ENCODE data around the gene SEMA5A. TPM values are rescaled to one million over a fixed set of nuclear protein-coding genes. Genes with fewer than 3 reads are reported as not detected.

The SEMA5A gene
- total and polyA plus RNA-seq, 2 of the 13 experiments (the other 11 are each of a cell fraction or from before 2014, with no cell fraction given), result 0.01 TPM; not detected in 1

DNA sequence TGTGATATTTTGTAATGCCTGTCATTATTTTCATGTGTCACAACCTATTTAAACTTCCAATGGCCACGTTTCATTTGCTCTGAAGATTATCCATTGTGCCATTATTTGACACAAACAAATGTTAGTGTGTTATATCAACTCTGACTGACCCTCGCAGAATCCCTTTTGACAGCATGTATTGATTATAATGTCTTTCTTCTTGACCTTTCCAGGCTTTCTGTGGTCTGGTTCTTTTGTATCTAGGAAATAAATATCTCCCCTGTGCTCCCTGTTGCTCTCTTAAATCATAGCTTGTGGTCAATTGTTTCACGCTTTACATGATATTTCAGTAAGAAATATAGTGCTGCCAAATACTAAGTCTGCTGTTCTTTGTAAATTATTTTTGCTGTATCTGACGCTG is 442.6 kb downstream of the SEMA5A start (continued):
- no peak for TF ChIP-seq REL (CRISPR knock-in tag; conservative IDR thresholded peaks at IDR 0.05)
- TF ChIP-seq ZNF841 (CRISPR knock-in tag; IDR thresholded peaks at IDR 0.05; ENCODE audit: borderline replicate concordance), result no peak
- TF ChIP-seq RARG (CRISPR knock-in tag; IDR thresholded peaks at IDR 0.05; ENCODE audit: low read depth), result no peak
- TF ChIP-seq, protein P1, sequence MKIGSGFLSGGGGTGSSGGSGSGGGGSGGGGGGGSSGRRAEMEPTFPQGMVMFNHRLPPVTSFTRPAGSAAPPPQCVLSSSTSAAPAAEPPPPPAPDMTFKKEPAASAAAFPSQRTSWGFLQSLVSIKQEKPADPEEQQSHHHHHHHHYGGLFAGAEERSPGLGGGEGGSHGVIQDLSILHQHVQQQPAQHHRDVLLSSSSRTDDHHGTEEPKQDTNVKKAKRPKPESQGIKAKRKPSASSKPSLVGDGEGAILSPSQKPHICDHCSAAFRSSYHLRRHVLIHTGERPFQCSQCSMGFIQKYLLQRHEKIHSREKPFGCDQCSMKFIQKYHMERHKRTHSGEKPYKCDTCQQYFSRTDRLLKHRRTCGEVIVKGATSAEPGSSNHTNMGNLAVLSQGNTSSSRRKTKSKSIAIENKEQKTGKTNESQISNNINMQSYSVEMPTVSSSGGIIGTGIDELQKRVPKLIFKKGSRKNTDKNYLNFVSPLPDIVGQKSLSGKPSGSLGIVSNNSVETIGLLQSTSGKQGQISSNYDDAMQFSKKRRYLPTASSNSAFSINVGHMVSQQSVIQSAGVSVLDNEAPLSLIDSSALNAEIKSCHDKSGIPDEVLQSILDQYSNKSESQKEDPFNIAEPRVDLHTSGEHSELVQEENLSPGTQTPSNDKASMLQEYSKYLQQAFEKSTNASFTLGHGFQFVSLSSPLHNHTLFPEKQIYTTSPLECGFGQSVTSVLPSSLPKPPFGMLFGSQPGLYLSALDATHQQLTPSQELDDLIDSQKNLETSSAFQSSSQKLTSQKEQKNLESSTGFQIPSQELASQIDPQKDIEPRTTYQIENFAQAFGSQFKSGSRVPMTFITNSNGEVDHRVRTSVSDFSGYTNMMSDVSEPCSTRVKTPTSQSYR (CRISPR knock-in tag; IDR thresholded peaks at IDR 0.05; ENCODE audit: borderline replicate concordance), result no peak

DNA sequence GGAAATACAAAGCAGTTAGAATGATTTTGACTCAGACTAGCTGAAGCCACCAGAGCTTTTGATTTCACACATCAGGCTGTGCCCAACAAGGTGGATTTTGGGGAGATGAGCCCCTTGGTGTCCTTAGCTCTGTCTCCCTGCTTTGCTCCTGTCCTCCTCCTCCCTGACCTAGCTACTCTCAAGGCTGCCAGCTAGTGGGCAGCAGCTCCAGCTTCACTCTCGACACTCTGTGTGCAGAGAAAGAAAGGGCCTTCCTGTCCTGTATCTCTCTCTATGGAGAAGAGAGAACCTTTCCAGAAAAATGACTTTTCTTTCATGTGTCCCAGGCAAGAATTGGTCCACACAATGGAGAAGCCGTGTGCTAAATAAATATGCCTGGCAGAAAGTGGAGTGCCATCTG is 446.2 kb downstream of the SEMA5A start:
- WGBS (ENCODE audit: low lambda C conversion rate), result 0% methylated on average over 2 of the region's 2 CpGs
- Histone ChIP-seq H3K9ac (ENCODE audit: insufficient read depth, low read depth, low read length) (no peak overlapping the region), H3K27me3 (ENCODE audit: control insufficient read depth in 1 of 2, insufficient read depth in 2 of 2, low read length in 2 of 2) (no peaks in the 10 kb centered on the region), H3K4me3 (replicated peaks in 1 of 3; ENCODE audit: insufficient read depth in 1 of 3, low read depth in 2 of 3, low read length in 3 of 3) (no peak overlapping the region), H4K20me1 (ENCODE audit: insufficient read depth, low read length) (no peaks in the 10 kb centered on the region), H3K27ac (ENCODE audit: extremely low read length, insufficient read depth, low read length) (no peak overlapping the region), H3K4me1 (ENCODE audit: insufficient read depth, low read length) (no peaks in the 10 kb centered on the region), H3K79me2 (ENCODE audit: insufficient read depth, low read length) (no peaks in the 10 kb centered on the region), H3K9me3 (ENCODE audit: low read length) (peaks cover 59% of the 10 kb centered on the region), H2AFZ (ENCODE audit: low read length) (no peak overlapping the region), H3K4me2 (ENCODE audit: low read depth, low read length) (no peak overlapping the region), H3K36me3 (replicated peaks in 1 of 2; ENCODE audit: control insufficient read depth in 1 of 2, insufficient read depth in 2 of 2, low read length in 2 of 2) (no peaks in the 10 kb centered on the region)
- DNase-seq (ENCODE audit: low spot score), result no peak
- in situ Hi-C loops (cut with HindIII; ENCODE audit: extremely low pct_ligation_motif_present, low pct_unique_long_range_greater_than_20kb) (no loop called here), intact Hi-C loops (cut with micrococcal nuclease; ENCODE audit: unreplicated experiment) (no loop called here)
- no TSS peak for BruUV-seq (replicated peaks)
- no peak for FAIRE-seq
- no peak for ATAC-seq
- POLR2A ChIA-PET, result no interaction called here
- CTCF ChIA-PET (ENCODE audit: low intra/inter-chr PET ratio, low total read pairs), result no interaction called here
- TF ChIP-seq JUND (CRISPR knock-in tag; IDR thresholded peaks at IDR 0.05) (no peak), ADNP (CRISPR knock-in tag; IDR thresholded peaks at IDR 0.05) (no peak), ZZZ3 (CRISPR knock-in tag; IDR thresholded peaks at IDR 0.05; ENCODE audit: borderline replicate concordance) (no peak), SALL2 (CRISPR knock-in tag; IDR thresholded peaks at IDR 0.05) (no peak), HNRNPLL (IDR thresholded peaks at IDR 0.05; ENCODE audit: low read depth, low read length, poor library complexity, severe bottlenecking) (no peak), GFI1 (CRISPR knock-in tag; IDR thresholded peaks at IDR 0.05; ENCODE audit: borderline replicate concordance) (no peak), CAMTA2 (CRISPR knock-in tag; IDR thresholded peaks at IDR 0.05; ENCODE audit: borderline replicate concordance) (no peak), NCOA2 (CRISPR knock-in tag; IDR thresholded peaks at IDR 0.05) (no peak), DMAP1 (CRISPR knock-in tag; IDR thresholded peaks at IDR 0.05) (no peak), ZNF556 (CRISPR knock-in tag; IDR thresholded peaks at IDR 0.05; ENCODE audit: borderline replicate concordance) (no peak), SIX4 (CRISPR knock-in tag; IDR thresholded peaks at IDR 0.05) (no peak), ARNT2 (CRISPR knock-in tag; IDR thresholded peaks at IDR 0.05; ENCODE audit: low read depth) (no peak), ZMYM3 (CRISPR knock-in tag; IDR thresholded peaks at IDR 0.05) (no peak), KLF11 (CRISPR knock-in tag; IDR thresholded peaks at IDR 0.05) (no peak), ZSCAN12 (CRISPR knock-in tag; IDR thresholded peaks at IDR 0.05) (no peak), ZNF121 (CRISPR knock-in tag; IDR thresholded peaks at IDR 0.05) (no peak)
- TF ChIP-seq, protein P2, sequence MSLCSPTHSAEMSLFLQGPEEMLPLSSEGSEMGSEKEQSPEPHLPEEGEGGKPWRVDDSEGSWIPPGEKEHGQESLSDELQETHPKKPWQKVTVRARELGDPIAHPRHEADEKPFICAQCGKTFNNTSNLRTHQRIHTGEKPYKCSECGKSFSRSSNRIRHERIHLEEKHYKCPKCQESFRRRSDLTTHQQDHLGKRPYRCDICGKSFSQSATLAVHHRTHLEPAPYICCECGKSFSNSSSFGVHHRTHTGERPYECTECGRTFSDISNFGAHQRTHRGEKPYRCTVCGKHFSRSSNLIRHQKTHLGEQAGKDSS (CRISPR knock-in tag; IDR thresholded peaks at IDR 0.05; ENCODE audit: borderline replicate concordance, low read depth), result no peak
